ENCODE measurements around the gene LHPP.

LHPP gene

DNA sequence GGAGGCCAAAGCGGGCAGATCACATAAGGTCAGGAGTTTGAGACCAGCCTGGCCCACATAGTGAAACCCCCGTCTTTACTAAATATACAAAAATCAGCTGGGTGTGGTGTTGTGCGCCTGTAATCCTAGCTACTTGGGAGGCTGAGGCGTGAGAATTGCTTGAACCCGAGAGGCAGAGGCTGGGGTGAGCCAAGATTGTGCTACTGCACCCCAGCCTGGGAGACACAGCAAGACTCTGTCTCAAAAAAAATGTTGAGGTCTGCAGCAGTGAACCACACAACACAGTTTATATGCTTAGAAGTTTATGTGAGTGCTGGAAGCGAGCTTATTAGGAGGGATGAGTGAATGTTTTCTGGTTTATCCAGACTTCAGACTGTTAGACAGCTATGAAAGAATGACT, 10.4 kb downstream of the LHPP start:
- no peak overlapping the region for H3K9ac ChIP-seq (ENCODE audit: low read depth, low read length, poor library complexity)
- no peak overlapping the region for H3K18ac ChIP-seq (ENCODE audit: low read length)
- no peak overlapping the region for H2BK12ac ChIP-seq (ENCODE audit: low read length)
- no peak overlapping the region for H3K4ac ChIP-seq (ENCODE audit: low read length)
- H2BK120ac ChIP-seq (ENCODE audit: low read depth, low read length): no peak overlapping the region
- H2BK15ac ChIP-seq (ENCODE audit: low read length): no peak overlapping the region
- H4K91ac ChIP-seq (ENCODE audit: low read depth, low read length, poor library complexity): no peak overlapping the region
- H3K23ac ChIP-seq (ENCODE audit: low read depth, low read length, poor library complexity): no peak overlapping the region
- no peak overlapping the region for H3K14ac ChIP-seq (ENCODE audit: low read length)
- no CpG with 5 or more reads among the region's 6 CpGs for WGBS, 2 donors (ENCODE audit: extremely low coverage in 2 of 2, insufficient read length in 2 of 2, insufficient replicate concordance in 1 of 2)
- no peaks in the 10 kb centered on the region for H3K36me3 ChIP-seq (replicated peaks in 1 of 2; ENCODE audit: control insufficient read depth in 2 of 2, insufficient read depth in 2 of 2, low read length in 2 of 2)
- H4K8ac ChIP-seq (ENCODE audit: low read depth, low read length): no peak overlapping the region
- H3K27ac ChIP-seq (replicated peaks; ENCODE audit: low read length): no peak overlapping the region
- H2AK5ac ChIP-seq (ENCODE audit: low read depth, low read length): no peak overlapping the region
- H3K4me2 ChIP-seq (ENCODE audit: insufficient read depth, low read length, poor library complexity, severe bottlenecking): no peak overlapping the region
- DNase-seq (ENCODE audit: low spot score): no peak
- H3K4me1 ChIP-seq (ENCODE audit: control insufficient read depth in 2 of 2, insufficient read depth in 1 of 2, low read depth in 1 of 2, low read length in 2 of 2): peaks cover 5 to 12% of the 10 kb centered on the region in 2 donors
- H3K4me3 ChIP-seq (ENCODE audit: low read length in 2 of 2): no peak overlapping the region
- no peaks in the 10 kb centered on the region for H3K9me3 ChIP-seq (replicated peaks in 1 of 2; ENCODE audit: control insufficient read depth in 2 of 2, insufficient read depth in 1 of 2, low read depth in 1 of 2, low read length in 2 of 2)
- H3K79me1 ChIP-seq (ENCODE audit: low read depth, low read length): peaks cover 3% of the 10 kb centered on the region
- H2BK5ac ChIP-seq (ENCODE audit: low read length): no peak overlapping the region
- H3K27me3 ChIP-seq (ENCODE audit: control insufficient read depth in 3 of 3, insufficient read depth in 3 of 3, low read depth in 1 of 3, low read length in 3 of 3): no peaks in the 10 kb centered on the region
- H2AFZ ChIP-seq (ENCODE audit: low read length): no peak overlapping the region

DNA sequence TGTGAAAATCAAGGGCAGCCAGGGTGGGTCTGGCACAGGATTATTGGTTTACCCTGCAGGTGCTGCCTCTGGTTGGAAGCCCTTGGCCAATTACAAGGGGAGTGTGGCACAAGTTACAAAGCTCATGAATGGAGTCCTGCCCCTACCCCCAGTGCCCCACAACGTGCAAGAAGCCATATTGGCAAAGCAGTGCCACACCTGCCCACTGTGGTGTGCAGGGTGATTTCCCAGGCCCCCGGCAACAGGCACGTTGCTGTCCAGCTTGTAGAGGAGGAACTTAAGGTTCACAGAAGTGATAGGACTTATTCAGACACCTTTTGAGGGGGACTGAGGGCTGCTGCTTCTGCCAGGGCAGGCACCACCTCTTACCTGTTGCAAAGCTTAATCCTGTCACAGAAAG, 11.4 kb downstream of the LHPP start:
- peak overlapping the region; percentile 8 for H2AK5ac ChIP-seq (ENCODE audit: low read depth, low read length)
- H2BK5ac ChIP-seq (ENCODE audit: low read length): no peak overlapping the region
- no CpG with 5 or more reads among the region's 3 CpGs for WGBS, 2 donors (ENCODE audit: extremely low coverage in 2 of 2, insufficient read length in 2 of 2, insufficient replicate concordance in 1 of 2)
- H3K4me3 ChIP-seq (ENCODE audit: low read length in 2 of 2): no peak overlapping the region
- no peak overlapping the region for H3K23ac ChIP-seq (ENCODE audit: low read depth, low read length, poor library complexity)
- no peak overlapping the region for H3K14ac ChIP-seq (ENCODE audit: low read length)
- H3K4me1 ChIP-seq (ENCODE audit: control insufficient read depth in 2 of 2, insufficient read depth in 1 of 2, low read depth in 1 of 2, low read length in 2 of 2): peaks cover 12 to 22% of the 10 kb centered on the region in 2 donors
- H3K18ac ChIP-seq (ENCODE audit: low read length): no peak overlapping the region
- no peak overlapping the region for H2BK15ac ChIP-seq (ENCODE audit: low read length)
- H2BK12ac ChIP-seq (ENCODE audit: low read length): no peak overlapping the region
- no peaks in the 10 kb centered on the region for H3K27me3 ChIP-seq (ENCODE audit: control insufficient read depth in 3 of 3, insufficient read depth in 3 of 3, low read depth in 1 of 3, low read length in 3 of 3)
- no peaks in the 10 kb centered on the region for H3K9me3 ChIP-seq (replicated peaks in 1 of 2; ENCODE audit: control insufficient read depth in 2 of 2, insufficient read depth in 1 of 2, low read depth in 1 of 2, low read length in 2 of 2)
- H3K27ac ChIP-seq (replicated peaks; ENCODE audit: low read length): no peak overlapping the region
- no peak overlapping the region for H4K91ac ChIP-seq (ENCODE audit: low read depth, low read length, poor library complexity)
- no peak overlapping the region for H2AFZ ChIP-seq (ENCODE audit: low read length)
- H3K4ac ChIP-seq (ENCODE audit: low read length): no peak overlapping the region
- H3K4me2 ChIP-seq (ENCODE audit: insufficient read depth, low read length, poor library complexity, severe bottlenecking): no peak overlapping the region
- H4K8ac ChIP-seq (ENCODE audit: low read depth, low read length): no peak overlapping the region
- no peak overlapping the region for H2BK120ac ChIP-seq (ENCODE audit: low read depth, low read length)
- no peaks in the 10 kb centered on the region for H3K36me3 ChIP-seq (replicated peaks in 1 of 2; ENCODE audit: control insufficient read depth in 2 of 2, insufficient read depth in 2 of 2, low read length in 2 of 2)
- DNase-seq (ENCODE audit: low spot score): no peak
- H3K79me1 ChIP-seq (ENCODE audit: low read depth, low read length): peaks cover 5% of the 10 kb centered on the region
- no peak overlapping the region for H3K9ac ChIP-seq (ENCODE audit: low read depth, low read length, poor library complexity)

DNA sequence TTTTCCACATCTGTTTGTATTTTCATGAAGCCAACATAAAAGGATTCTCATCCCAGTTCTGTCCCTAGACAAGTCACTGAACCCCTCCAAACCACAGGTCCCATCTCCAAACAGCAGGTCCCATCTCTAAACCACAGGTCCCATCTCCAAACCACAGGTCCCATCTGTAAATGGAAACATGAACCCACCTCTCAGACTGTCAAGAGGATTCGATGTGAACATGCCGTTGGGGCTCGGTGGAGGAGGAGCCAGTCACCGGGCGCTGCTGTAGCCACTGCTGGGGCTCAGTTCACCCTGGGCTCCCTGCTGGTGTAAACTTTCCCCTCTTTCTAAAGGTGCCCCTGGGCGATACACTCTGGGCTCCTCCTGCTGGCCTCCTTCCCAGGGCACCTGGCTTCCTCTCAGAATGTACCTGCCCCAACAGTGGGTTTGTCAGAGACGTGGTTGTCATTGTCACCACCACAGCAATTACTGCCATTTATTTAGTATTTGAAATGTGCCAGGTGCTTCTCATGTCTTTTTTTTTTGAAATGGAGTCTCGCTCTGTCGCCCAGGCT, 13.0 kb downstream of the LHPP start:
- peaks cover 6% of the 10 kb centered on the region for H3K79me1 ChIP-seq (ENCODE audit: low read depth, low read length)
- H2BK5ac ChIP-seq (ENCODE audit: low read length): no peak overlapping the region
- no peak overlapping the region for H2BK12ac ChIP-seq (ENCODE audit: low read length)
- no peak overlapping the region for H4K91ac ChIP-seq (ENCODE audit: low read depth, low read length, poor library complexity)
- H3K4me3 ChIP-seq (ENCODE audit: low read length in 2 of 2): no peak overlapping the region
- no peak overlapping the region for H4K8ac ChIP-seq (ENCODE audit: low read depth, low read length)
- H3K9ac ChIP-seq (ENCODE audit: low read depth, low read length, poor library complexity): no peak overlapping the region
- no peak overlapping the region for H3K4ac ChIP-seq (ENCODE audit: low read length)
- H3K4me1 ChIP-seq (ENCODE audit: control insufficient read depth in 2 of 2, insufficient read depth in 1 of 2, low read depth in 1 of 2, low read length in 2 of 2): peaks cover 13 to 27% of the 10 kb centered on the region in 2 donors
- no peak for DNase-seq (ENCODE audit: low spot score)
- H3K27ac ChIP-seq (replicated peaks; ENCODE audit: low read length): no peak overlapping the region
- H3K36me3 ChIP-seq (replicated peaks in 1 of 2; ENCODE audit: control insufficient read depth in 2 of 2, insufficient read depth in 2 of 2, low read length in 2 of 2): no peaks in the 10 kb centered on the region
- no CpG with 5 or more reads among the region's 9 CpGs for WGBS, 2 donors (ENCODE audit: extremely low coverage in 2 of 2, insufficient read length in 2 of 2, insufficient replicate concordance in 1 of 2)
- no peak overlapping the region for H2BK15ac ChIP-seq (ENCODE audit: low read length)
- H3K9me3 ChIP-seq (replicated peaks in 1 of 2; ENCODE audit: control insufficient read depth in 2 of 2, insufficient read depth in 1 of 2, low read depth in 1 of 2, low read length in 2 of 2): no peaks in the 10 kb centered on the region
- H2AK5ac ChIP-seq (ENCODE audit: low read depth, low read length): no peak overlapping the region
- H2AFZ ChIP-seq (ENCODE audit: low read length): no peak overlapping the region
- H3K14ac ChIP-seq (ENCODE audit: low read length): no peak overlapping the region
- H2BK120ac ChIP-seq (ENCODE audit: low read depth, low read length): peak overlapping the region; percentile 8
- no peak overlapping the region for H3K18ac ChIP-seq (ENCODE audit: low read length)
- H3K23ac ChIP-seq (ENCODE audit: low read depth, low read length, poor library complexity): no peak overlapping the region
- no peaks in the 10 kb centered on the region for H3K27me3 ChIP-seq (ENCODE audit: control insufficient read depth in 3 of 3, insufficient read depth in 3 of 3, low read depth in 1 of 3, low read length in 3 of 3)
- no peak overlapping the region for H3K4me2 ChIP-seq (ENCODE audit: insufficient read depth, low read length, poor library complexity, severe bottlenecking)

DNA sequence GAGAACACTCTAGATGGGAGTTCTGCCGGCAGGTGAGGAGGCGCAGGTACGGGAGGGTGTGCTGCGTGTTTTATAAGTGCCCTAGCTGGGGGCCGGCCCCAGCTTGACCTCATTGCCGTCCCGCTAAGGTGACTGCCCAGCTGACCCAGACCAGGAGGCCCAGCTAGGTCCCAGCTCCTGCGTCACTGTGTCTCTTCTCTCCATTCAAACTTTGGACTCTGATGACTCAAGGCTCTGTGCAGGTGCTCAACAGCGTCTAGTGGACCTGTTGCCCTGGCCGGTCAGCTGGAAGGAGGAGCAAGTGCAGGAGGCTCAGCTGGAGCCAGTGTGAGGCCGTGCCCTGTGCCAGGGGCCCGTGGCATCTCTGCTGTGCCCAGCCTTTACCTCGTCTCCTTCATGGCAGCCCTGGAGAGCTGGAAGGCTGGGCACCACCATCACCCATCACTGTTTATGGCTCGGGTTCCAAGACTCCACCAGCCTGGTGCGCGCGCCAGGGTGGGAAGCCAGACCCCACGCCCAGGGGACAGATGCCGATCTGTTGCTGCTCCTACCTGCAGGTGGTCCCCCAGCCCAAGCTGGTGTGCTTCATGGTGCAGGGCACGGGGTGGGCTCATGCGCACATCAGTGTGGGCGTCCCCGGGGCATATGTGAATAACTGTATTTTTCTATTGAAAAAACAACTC, 14.6 kb downstream of the LHPP start:
- Histone ChIP-seq H3K9me3 (replicated peaks in 1 of 2; ENCODE audit: control insufficient read depth in 2 of 2, insufficient read depth in 1 of 2, low read depth in 1 of 2, low read length in 2 of 2) (no peaks in the 10 kb centered on the region), H3K79me1 (ENCODE audit: low read depth, low read length) (peaks cover 6% of the 10 kb centered on the region), H3K4me2 (ENCODE audit: insufficient read depth, low read length, poor library complexity, severe bottlenecking) (no peak overlapping the region), H2BK5ac (ENCODE audit: low read length) (peak overlapping the region; percentile 69), H3K18ac (ENCODE audit: low read length) (peak overlapping the region; percentile 88), H3K14ac (ENCODE audit: low read length) (peak overlapping the region; percentile 31), H2AK5ac (ENCODE audit: low read depth, low read length) (peak overlapping the region; percentile 89), H2BK120ac (ENCODE audit: low read depth, low read length) (peak overlapping the region; percentile 87), H3K4me3 (ENCODE audit: low read length in 2 of 2) (no peak overlapping the region), H3K27me3 (ENCODE audit: control insufficient read depth in 3 of 3, insufficient read depth in 3 of 3, low read depth in 1 of 3, low read length in 3 of 3) (no peaks in the 10 kb centered on the region), H2BK12ac (ENCODE audit: low read length) (peak overlapping the region; percentile 75), H3K23ac (ENCODE audit: low read depth, low read length, poor library complexity) (no peak overlapping the region), H4K8ac (ENCODE audit: low read depth, low read length) (no peak overlapping the region), H3K9ac (ENCODE audit: low read depth, low read length, poor library complexity) (no peak overlapping the region), H3K4ac (ENCODE audit: low read length) (no peak overlapping the region), H3K36me3 (replicated peaks in 1 of 2; ENCODE audit: control insufficient read depth in 2 of 2, insufficient read depth in 2 of 2, low read length in 2 of 2) (no peaks in the 10 kb centered on the region), H3K4me1 (ENCODE audit: control insufficient read depth in 2 of 2, insufficient read depth in 1 of 2, low read depth in 1 of 2, low read length in 2 of 2) (peaks cover 9 to 15% of the 10 kb centered on the region in 2 donors), H2AFZ (ENCODE audit: low read length) (no peak overlapping the region), H3K27ac (replicated peaks; ENCODE audit: low read length) (no peak overlapping the region), H2BK15ac (ENCODE audit: low read length) (peak overlapping the region; percentile 82), H4K91ac (ENCODE audit: low read depth, low read length, poor library complexity) (no peak overlapping the region)
- no CpG with 5 or more reads among the region's 23 CpGs for WGBS, 2 donors (ENCODE audit: extremely low coverage in 2 of 2, insufficient read length in 2 of 2, insufficient replicate concordance in 1 of 2)
- no peak for DNase-seq (ENCODE audit: low spot score)

All from neuronal stem cell (in vitro differentiated cells).